Measurements from ENCODE around the gene LY86.

- no peak for TF ChIP-seq MXI1 (IDR thresholded peaks at IDR 0.05; ENCODE audit: low read depth, low read length)
- TF ChIP-seq CTCF (IDR thresholded peaks at IDR 0.05): no peak
- TF ChIP-seq, protein P1, sequence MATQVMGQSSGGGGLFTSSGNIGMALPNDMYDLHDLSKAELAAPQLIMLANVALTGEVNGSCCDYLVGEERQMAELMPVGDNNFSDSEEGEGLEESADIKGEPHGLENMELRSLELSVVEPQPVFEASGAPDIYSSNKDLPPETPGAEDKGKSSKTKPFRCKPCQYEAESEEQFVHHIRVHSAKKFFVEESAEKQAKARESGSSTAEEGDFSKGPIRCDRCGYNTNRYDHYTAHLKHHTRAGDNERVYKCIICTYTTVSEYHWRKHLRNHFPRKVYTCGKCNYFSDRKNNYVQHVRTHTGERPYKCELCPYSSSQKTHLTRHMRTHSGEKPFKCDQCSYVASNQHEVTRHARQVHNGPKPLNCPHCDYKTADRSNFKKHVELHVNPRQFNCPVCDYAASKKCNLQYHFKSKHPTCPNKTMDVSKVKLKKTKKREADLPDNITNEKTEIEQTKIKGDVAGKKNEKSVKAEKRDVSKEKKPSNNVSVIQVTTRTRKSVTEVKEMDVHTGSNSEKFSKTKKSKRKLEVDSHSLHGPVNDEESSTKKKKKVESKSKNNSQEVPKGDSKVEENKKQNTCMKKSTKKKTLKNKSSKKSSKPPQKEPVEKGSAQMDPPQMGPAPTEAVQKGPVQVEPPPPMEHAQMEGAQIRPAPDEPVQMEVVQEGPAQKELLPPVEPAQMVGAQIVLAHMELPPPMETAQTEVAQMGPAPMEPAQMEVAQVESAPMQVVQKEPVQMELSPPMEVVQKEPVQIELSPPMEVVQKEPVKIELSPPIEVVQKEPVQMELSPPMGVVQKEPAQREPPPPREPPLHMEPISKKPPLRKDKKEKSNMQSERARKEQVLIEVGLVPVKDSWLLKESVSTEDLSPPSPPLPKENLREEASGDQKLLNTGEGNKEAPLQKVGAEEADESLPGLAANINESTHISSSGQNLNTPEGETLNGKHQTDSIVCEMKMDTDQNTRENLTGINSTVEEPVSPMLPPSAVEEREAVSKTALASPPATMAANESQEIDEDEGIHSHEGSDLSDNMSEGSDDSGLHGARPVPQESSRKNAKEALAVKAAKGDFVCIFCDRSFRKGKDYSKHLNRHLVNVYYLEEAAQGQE (IDR thresholded peaks at IDR 0.05; ENCODE audit: low read depth, low read length): no peak
- TF ChIP-seq RAD21 (IDR thresholded peaks at IDR 0.05; ENCODE audit: low read length): no peak
- no peak for TF ChIP-seq NRF1 (IDR thresholded peaks at IDR 0.05; ENCODE audit: low read depth, low read length)
- no peak for TF ChIP-seq GABPA (IDR thresholded peaks at IDR 0.05; ENCODE audit: low read depth)
- TF ChIP-seq POLR2AphosphoS5 (IDR thresholded peaks at IDR 0.05; ENCODE audit: low read depth, low read length): no peak
- TF ChIP-seq EZH2phosphoT487 (IDR thresholded peaks at IDR 0.05; ENCODE audit: borderline replicate concordance, low read depth): no peak
- TF ChIP-seq, protein P2, sequence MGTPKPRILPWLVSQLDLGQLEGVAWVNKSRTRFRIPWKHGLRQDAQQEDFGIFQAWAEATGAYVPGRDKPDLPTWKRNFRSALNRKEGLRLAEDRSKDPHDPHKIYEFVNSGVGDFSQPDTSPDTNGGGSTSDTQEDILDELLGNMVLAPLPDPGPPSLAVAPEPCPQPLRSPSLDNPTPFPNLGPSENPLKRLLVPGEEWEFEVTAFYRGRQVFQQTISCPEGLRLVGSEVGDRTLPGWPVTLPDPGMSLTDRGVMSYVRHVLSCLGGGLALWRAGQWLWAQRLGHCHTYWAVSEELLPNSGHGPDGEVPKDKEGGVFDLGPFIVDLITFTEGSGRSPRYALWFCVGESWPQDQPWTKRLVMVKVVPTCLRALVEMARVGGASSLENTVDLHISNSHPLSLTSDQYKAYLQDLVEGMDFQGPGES (IDR thresholded peaks at IDR 0.05; ENCODE audit: low read depth, low read length): no peak
- no peak for TF ChIP-seq EP300 (IDR thresholded peaks at IDR 0.05; ENCODE audit: borderline replicate concordance in 1 of 2, low read depth in 1 of 2, low read length in 1 of 2)
- TF ChIP-seq YY1 (IDR thresholded peaks at IDR 0.05; ENCODE audit: low read depth): no peak
Measured at GRCh38 chr6:6605873-6606272, 17.4 kb downstream of the LY86 start.
